HepG2 (cell line): ENCODE measurements around the gene CPXM1. TPM values are rescaled to one million over a fixed set of nuclear protein-coding genes. Genes with fewer than 3 reads are reported as not detected.
A peak's percentile ranks its signal among the peaks of the same experiment; 100 is the strongest.

Experiments used
- HNRNPUL1 ChIP-seq: fragments of 200-400 bp; formaldehyde crosslinking; IDR thresholded peaks from 2 replicates; pipeline ENCODE4 v1.6.1; 2017; ENCODE audit warnings: low read depth, mild to moderate bottlenecking, low read length, moderate library complexity
- HOXA7 ChIP-seq: sonication (generic); formaldehyde crosslinking; IDR thresholded peaks from 2 replicates; pipeline ENCODE4 v1.8.1; 2022; ENCODE audit warnings: mild to moderate bottlenecking, missing genetic modification reagents, moderate library complexity
- KDM5B ChIP-seq: sonication (generic); formaldehyde crosslinking; IDR thresholded peaks from 2 replicates; pipeline ENCODE4 v1.4.0; 2020; ENCODE audit warnings: missing genetic modification reagents, mild to moderate bottlenecking, borderline replicate concordance
- MIER3 ChIP-seq: IDR thresholded peaks from 2 replicates; pipeline ENCODE4 v1.6.1; 2016; ENCODE audit warnings: missing compliant biosample characterization, borderline replicate concordance
- MYNN ChIP-seq: sonication (generic); formaldehyde crosslinking; IDR thresholded peaks from 2 replicates; pipeline ENCODE4 v1.4.0; 2020; ENCODE audit warnings: mild to moderate bottlenecking, low read depth, missing genetic modification reagents
- PPARG ChIP-seq: conservative IDR thresholded peaks from 2 replicates; pipeline ENCODE4 v1.6.1; 2016; ENCODE audit warnings: missing biosample characterization, missing genetic modification reagents
- RFX3 ChIP-seq: IDR thresholded peaks from 2 replicates; pipeline ENCODE4 v1.6.1; 2016; ENCODE audit warnings: missing biosample characterization, missing genetic modification reagents
- RFX5 ChIP-seq: IDR thresholded peaks from 2 replicates; pipeline ENCODE4 v1.6.1; 2011; ENCODE audit warnings: low read depth, low read length, improper control_type of control experiment
- TARDBP ChIP-seq: sonication (generic); formaldehyde crosslinking; IDR thresholded peaks from 2 replicates; pipeline ENCODE4 v1.8.0; 2022; ENCODE audit warnings: mild to moderate bottlenecking, missing genetic modification reagents
- TEAD2 ChIP-seq: sonication (generic); formaldehyde crosslinking; IDR thresholded peaks from 2 replicates; pipeline ENCODE4 v1.9.0; 2021; ENCODE audit warnings: missing genetic modification reagents
- TEAD3 ChIP-seq: optimal IDR thresholded peaks from 2 replicates; pipeline ENCODE3; 2016; ENCODE audit warnings: borderline replicate concordance
- ZC3H4 ChIP-seq: sonication (generic); formaldehyde crosslinking; IDR thresholded peaks from 2 replicates; pipeline ENCODE4 v1.4.0; 2020; ENCODE audit warnings: missing genetic modification reagents, borderline replicate concordance
- ZIK1 ChIP-seq: sonication (generic); formaldehyde crosslinking; IDR thresholded peaks from 2 replicates; pipeline ENCODE4 v1.5.0; 2020; ENCODE audit warnings: mild to moderate bottlenecking, low read depth, missing genetic modification reagents, borderline replicate concordance
- ZNF10 ChIP-seq: sonication (generic); formaldehyde crosslinking; IDR thresholded peaks from 2 replicates; pipeline ENCODE4 v1.4.0; 2020; ENCODE audit warnings: mild to moderate bottlenecking, low read depth, missing genetic modification reagents, borderline replicate concordance
- ZNF44 ChIP-seq: sonication (generic); formaldehyde crosslinking; IDR thresholded peaks from 2 replicates; pipeline ENCODE4 v1.5.1; 2020; ENCODE audit warnings: mild to moderate bottlenecking, missing genetic modification reagents
- ZNF510 ChIP-seq: sonication (generic); formaldehyde crosslinking; IDR thresholded peaks from 2 replicates; pipeline ENCODE4 v1.4.0; 2020; ENCODE audit warnings: low read depth, mild to moderate bottlenecking, missing genetic modification reagents
- ZNF672 ChIP-seq: sonication (generic); formaldehyde crosslinking; IDR thresholded peaks from 2 replicates; pipeline ENCODE4 v1.8.1; 2022; ENCODE audit warnings: missing genetic modification reagents
- polyA plus RNA-seq, 8 experiments: library from polyadenylated mRNA; depleted of rRNA in 3 of 8; stranded (reverse) in 7 of 8; unstranded in 1 of 8; fragments of >200 nt; fragmentation: Illumina TruSeq in 4 of 8; extraction: Trizol in 4 of 8; gene quantifications; 2 replicates each; pipeline versions ENCODE4 v1.2.1 to v1.2.3, GENCODE V29; 2011 to 2016; ENCODE audit warnings: low read depth in 4 of 8, missing spikeins in 1 of 8, mixed read lengths in 1 of 8; ENCODE audit not compliant: insufficient read depth in 1 of 8
- total RNA-seq, 5 experiments: library from RNA; depleted of rRNA; stranded (reverse); fragments of >200 nt; fragmentation: Illumina TruSeq; extraction: Trizol; gene quantifications; 2 replicates each; pipeline ENCODE4 v1.2.3, GENCODE V29; 2016; ENCODE audit warnings: low read depth in 1 of 5
- TF ChIP-seq, protein P1 (sequence below): sonication (generic); formaldehyde crosslinking; IDR thresholded peaks from 2 replicates; pipeline ENCODE4 v1.8.0; 2022; ENCODE audit warnings: missing genetic modification reagents, low read depth, mild to moderate bottlenecking, borderline replicate concordance
- TF ChIP-seq, protein P2 (sequence below): sonication (generic); formaldehyde crosslinking; IDR thresholded peaks from 2 replicates; pipeline ENCODE4 v1.5.0; 2020; ENCODE audit warnings: missing genetic modification reagents
- TF ChIP-seq, protein P3 (sequence below): sonication (generic); formaldehyde crosslinking; IDR thresholded peaks from 2 replicates; pipeline ENCODE4 v1.4.0; 2020; ENCODE audit warnings: mild to moderate bottlenecking, missing genetic modification reagents
- TF ChIP-seq, protein P4 (sequence below): IDR thresholded peaks from 2 replicates; pipeline ENCODE4 v1.4.0; 2020; ENCODE audit warnings: mild to moderate bottlenecking, missing genetic modification reagents
- TF ChIP-seq, protein P5 (sequence below): sonication (generic); formaldehyde crosslinking; IDR thresholded peaks from 2 replicates; pipeline ENCODE4 v1.5.0; 2020; ENCODE audit warnings: mild to moderate bottlenecking, missing genetic modification reagents, moderate library complexity
- TF ChIP-seq, protein P6 (sequence below): sonication (generic); formaldehyde crosslinking; IDR thresholded peaks from 2 replicates; pipeline ENCODE4 v1.5.0; 2020; ENCODE audit warnings: missing genetic modification reagents

CPXM1 gene
- total and polyA plus RNA-seq, 2 of the 13 experiments (the other 11 are each of a cell fraction or from before 2014, with no cell fraction given): 0.07 TPM; not detected in 1

DNA sequence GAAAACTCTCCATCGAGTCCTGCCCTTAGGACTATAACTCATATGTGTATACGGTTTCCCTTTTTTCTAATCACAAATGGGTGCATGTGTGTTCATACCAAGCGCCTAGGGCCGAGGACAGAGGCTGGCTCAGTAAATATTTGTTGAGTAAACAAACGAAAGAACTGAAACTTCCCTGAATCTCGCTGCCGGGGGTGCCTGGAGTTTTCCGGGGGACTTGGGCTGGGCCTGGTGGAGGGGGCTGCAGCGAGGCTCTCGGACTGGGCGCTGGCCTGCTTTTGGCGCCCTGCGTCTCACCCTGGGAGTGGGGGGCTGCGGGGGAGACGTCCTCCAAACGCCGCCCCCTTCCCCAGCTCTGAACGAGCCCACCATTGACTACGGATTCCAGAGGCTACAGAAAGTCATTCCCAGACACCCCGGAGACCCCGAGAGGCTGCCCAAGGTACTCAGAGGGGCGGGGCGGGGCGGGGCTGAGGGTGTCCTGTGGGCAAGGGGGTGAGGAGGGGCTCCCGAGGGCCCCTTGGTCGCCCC, 49.0 kb downstream of the CPXM1 start (continued):
- TF ChIP-seq MIER3 (CRISPR knock-in tag) (no peak), RFX3 (CRISPR knock-in tag) (no peak), ZNF672 (CRISPR knock-in tag) (no peak), ZNF10 (CRISPR knock-in tag) (no peak), KDM5B (peak; percentile 85; the same call in 1 of the 2 replicates), TEAD3 (CRISPR knock-in tag) (peak; percentile 83), HOXA7 (CRISPR knock-in tag) (no peak), ZIK1 (CRISPR knock-in tag) (no peak), ZNF510 (no peak), RFX5 (no peak), TARDBP (CRISPR knock-in tag) (peak; percentile 31; the same call in 1 of the 2 replicates), HNRNPUL1 (no peak), TEAD2 (CRISPR knock-in tag) (no peak), MYNN (no peak), ZNF44 (CRISPR knock-in tag) (no peak), ZC3H4 (CRISPR knock-in tag) (no peak), PPARG (CRISPR knock-in tag) (no peak)
- TF ChIP-seq, protein P1, sequence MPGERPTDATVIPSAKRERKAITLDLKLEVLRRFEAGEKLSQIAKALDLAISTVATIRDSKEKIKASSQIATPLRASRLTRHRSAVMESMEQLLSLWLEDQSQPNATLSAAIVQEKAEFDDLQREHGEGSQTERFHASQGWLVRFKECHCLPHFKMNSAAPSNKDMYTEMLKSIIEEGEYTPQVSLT: no peak
- TF ChIP-seq, protein P2, sequence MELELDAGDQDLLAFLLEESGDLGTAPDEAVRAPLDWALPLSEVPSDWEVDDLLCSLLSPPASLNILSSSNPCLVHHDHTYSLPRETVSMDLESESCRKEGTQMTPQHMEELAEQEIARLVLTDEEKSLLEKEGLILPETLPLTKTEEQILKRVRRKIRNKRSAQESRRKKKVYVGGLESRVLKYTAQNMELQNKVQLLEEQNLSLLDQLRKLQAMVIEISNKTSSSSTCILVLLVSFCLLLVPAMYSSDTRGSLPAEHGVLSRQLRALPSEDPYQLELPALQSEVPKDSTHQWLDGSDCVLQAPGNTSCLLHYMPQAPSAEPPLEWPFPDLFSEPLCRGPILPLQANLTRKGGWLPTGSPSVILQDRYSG (CRISPR knock-in tag): no peak
- TF ChIP-seq, protein P3, sequence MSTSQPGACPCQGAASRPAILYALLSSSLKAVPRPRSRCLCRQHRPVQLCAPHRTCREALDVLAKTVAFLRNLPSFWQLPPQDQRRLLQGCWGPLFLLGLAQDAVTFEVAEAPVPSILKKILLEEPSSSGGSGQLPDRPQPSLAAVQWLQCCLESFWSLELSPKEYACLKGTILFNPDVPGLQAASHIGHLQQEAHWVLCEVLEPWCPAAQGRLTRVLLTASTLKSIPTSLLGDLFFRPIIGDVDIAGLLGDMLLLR (CRISPR knock-in tag): no peak
- TF ChIP-seq, protein P4, sequence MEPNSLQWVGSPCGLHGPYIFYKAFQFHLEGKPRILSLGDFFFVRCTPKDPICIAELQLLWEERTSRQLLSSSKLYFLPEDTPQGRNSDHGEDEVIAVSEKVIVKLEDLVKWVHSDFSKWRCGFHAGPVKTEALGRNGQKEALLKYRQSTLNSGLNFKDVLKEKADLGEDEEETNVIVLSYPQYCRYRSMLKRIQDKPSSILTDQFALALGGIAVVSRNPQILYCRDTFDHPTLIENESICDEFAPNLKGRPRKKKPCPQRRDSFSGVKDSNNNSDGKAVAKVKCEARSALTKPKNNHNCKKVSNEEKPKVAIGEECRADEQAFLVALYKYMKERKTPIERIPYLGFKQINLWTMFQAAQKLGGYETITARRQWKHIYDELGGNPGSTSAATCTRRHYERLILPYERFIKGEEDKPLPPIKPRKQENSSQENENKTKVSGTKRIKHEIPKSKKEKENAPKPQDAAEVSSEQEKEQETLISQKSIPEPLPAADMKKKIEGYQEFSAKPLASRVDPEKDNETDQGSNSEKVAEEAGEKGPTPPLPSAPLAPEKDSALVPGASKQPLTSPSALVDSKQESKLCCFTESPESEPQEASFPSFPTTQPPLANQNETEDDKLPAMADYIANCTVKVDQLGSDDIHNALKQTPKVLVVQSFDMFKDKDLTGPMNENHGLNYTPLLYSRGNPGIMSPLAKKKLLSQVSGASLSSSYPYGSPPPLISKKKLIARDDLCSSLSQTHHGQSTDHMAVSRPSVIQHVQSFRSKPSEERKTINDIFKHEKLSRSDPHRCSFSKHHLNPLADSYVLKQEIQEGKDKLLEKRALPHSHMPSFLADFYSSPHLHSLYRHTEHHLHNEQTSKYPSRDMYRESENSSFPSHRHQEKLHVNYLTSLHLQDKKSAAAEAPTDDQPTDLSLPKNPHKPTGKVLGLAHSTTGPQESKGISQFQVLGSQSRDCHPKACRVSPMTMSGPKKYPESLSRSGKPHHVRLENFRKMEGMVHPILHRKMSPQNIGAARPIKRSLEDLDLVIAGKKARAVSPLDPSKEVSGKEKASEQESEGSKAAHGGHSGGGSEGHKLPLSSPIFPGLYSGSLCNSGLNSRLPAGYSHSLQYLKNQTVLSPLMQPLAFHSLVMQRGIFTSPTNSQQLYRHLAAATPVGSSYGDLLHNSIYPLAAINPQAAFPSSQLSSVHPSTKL (CRISPR knock-in tag): peak; percentile 75
- TF ChIP-seq, protein P5, sequence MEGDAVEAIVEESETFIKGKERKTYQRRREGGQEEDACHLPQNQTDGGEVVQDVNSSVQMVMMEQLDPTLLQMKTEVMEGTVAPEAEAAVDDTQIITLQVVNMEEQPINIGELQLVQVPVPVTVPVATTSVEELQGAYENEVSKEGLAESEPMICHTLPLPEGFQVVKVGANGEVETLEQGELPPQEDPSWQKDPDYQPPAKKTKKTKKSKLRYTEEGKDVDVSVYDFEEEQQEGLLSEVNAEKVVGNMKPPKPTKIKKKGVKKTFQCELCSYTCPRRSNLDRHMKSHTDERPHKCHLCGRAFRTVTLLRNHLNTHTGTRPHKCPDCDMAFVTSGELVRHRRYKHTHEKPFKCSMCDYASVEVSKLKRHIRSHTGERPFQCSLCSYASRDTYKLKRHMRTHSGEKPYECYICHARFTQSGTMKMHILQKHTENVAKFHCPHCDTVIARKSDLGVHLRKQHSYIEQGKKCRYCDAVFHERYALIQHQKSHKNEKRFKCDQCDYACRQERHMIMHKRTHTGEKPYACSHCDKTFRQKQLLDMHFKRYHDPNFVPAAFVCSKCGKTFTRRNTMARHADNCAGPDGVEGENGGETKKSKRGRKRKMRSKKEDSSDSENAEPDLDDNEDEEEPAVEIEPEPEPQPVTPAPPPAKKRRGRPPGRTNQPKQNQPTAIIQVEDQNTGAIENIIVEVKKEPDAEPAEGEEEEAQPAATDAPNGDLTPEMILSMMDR (CRISPR knock-in tag): no peak
- TF ChIP-seq, protein P6, sequence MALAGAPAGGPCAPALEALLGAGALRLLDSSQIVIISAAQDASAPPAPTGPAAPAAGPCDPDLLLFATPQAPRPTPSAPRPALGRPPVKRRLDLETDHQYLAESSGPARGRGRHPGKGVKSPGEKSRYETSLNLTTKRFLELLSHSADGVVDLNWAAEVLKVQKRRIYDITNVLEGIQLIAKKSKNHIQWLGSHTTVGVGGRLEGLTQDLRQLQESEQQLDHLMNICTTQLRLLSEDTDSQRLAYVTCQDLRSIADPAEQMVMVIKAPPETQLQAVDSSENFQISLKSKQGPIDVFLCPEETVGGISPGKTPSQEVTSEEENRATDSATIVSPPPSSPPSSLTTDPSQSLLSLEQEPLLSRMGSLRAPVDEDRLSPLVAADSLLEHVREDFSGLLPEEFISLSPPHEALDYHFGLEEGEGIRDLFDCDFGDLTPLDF (CRISPR knock-in tag): no peak
